Epithelial cell of proximal tubule (primary cell): ENCODE measurements around the gene CABLES1. TPM values are rescaled to one million over a fixed set of nuclear protein-coding genes. Genes with fewer than 3 reads are reported as not detected.

ENCODE experiments used
- DNase-seq: peaks from one replicate; pipeline ENCODE4 v3.0.0-alpha.2; 2011; ENCODE audit warnings: low read depth
- H3K4me3 ChIP-seq: 2 replicates; pipeline ENCODE4 v1.5.1; 2011; ENCODE audit warnings: low read depth, mild to moderate bottlenecking, low read length
- CTCF ChIP-seq: conservative IDR thresholded peaks from 2 replicates; pipeline ENCODE4 v1.5.1; 2012; ENCODE audit warnings: low read depth, mild to moderate bottlenecking, low read length
- total RNA-seq: library from RNA; depleted of rRNA; stranded (reverse); fragments of >200 nt; gene quantifications from 2 replicates; pipeline ENCODE4 v1.2.3, GENCODE V29; 2015

Gene CABLES1
- total RNA-seq, 1 donor from 2014 or later = 6.1 TPM

GRCh38 chr18:23306822-23307221 lies 171.5 kb downstream of the CABLES1 start:
- no peak overlapping the region for H3K4me3 ChIP-seq
- TF ChIP-seq CTCF = no peak
- DNase-seq = no peak

GRCh38 chr18:23307567-23308295 lies 172.4 kb downstream of the CABLES1 start:
- H3K4me3 ChIP-seq = no peak overlapping the region
- TF ChIP-seq CTCF = no peak
- DNase-seq = no peak

Other genes with a start within 250 kb of the CABLES1 start
- gene RBBP8, start 202.2 kb upstream of the CABLES1 start, total RNA-seq = 57.0 and 64.2 TPM in 2 replicates